Breast epithelium (tissue), 4 donors: ENCODE measurements around the gene ROR2. TPM values are rescaled to one million over a fixed set of nuclear protein-coding genes. Genes with fewer than 3 reads are reported as not detected.

Source experiments
- DNase-seq, 2 donors: peaks; one replicate each; pipeline ENCODE4 v3.0.0-alpha.2; 2019; ENCODE audit warnings: low spot score in 2 of 2
- H3K27ac ChIP-seq, 2 donors: fragments of 200-600 bp; sonication (generic) in 1 of 2; one replicate each; pipeline ENCODE4 v1.5.1; 2016 to 2019; ENCODE audit warnings: mild to moderate bottlenecking in 1 of 2
- H3K27me3 ChIP-seq, 2 donors: fragments of 200-600 bp; sonication (generic) in 1 of 2; one replicate each; pipeline versions ENCODE4 v1.5.1 to v1.6.0; 2017 to 2019; ENCODE audit warnings: control low read depth in 1 of 2, mild to moderate bottlenecking in 1 of 2
- H3K36me3 ChIP-seq: fragments of 200-600 bp; one replicate; pipeline ENCODE4 v1.5.1; 2019
- H3K4me1 ChIP-seq, 2 donors: fragments of 200-600 bp; sonication (generic); one replicate each; pipeline ENCODE4 v1.5.1; 2016 to 2019; ENCODE audit warnings: control low read depth in 1 of 2
- H3K4me3 ChIP-seq, 3 donors: fragments of 200-600 bp; sonication (generic); 1 replicate in 2 of 3; 2 replicates in 1 of 3; pipeline ENCODE4 v1.5.1; 2016 to 2019; ENCODE audit warnings: mild to moderate bottlenecking in 3 of 3, moderate library complexity in 2 of 3
- H3K9me3 ChIP-seq, 2 donors: fragments of 200-600 bp; sonication (generic) in 1 of 2; one replicate each; pipeline ENCODE4 v1.5.1; 2016 to 2019; ENCODE audit warnings: control low read depth in 1 of 2
- POLR2A ChIP-seq: fragments of 450-650 bp; IDR thresholded peaks from one replicate; pipeline ENCODE4 v1.6.1; 2016; ENCODE audit warnings: antibody characterized with exemption, mild to moderate bottlenecking, moderate library complexity
- POLR2AphosphoS5 ChIP-seq, 3 donors: sonication (generic); formaldehyde crosslinking; IDR thresholded peaks; one replicate each; pipeline ENCODE4 v1.6.1; 2017; ENCODE audit warnings: antibody characterized with exemption in 3 of 3
- intact Hi-C: fragments of 100-400 bp; cut with DNase I; formaldehyde crosslinking; loops from one replicate; pipeline ENCODE4 v1.15.1; 2023; ENCODE audit warnings: low total_unique reads
- total RNA-seq, 3 donors: library from RNA; depleted of rRNA; stranded (reverse); fragments of >200 nt; gene quantifications; one replicate each; pipeline ENCODE4 v1.1.0, GENCODE V29; 2016
- TF ChIP-seq, protein P1 (sequence below), 3 donors: fragments of 450-650 bp; IDR thresholded peaks; one replicate each; pipeline ENCODE4 v1.5.1; 2016 to 2017; ENCODE audit warnings: antibody characterized with exemption in 3 of 3, mild to moderate bottlenecking in 3 of 3, moderate library complexity in 3 of 3

ROR2 gene
- total RNA-seq, 3 donors from 2014 or later, result 2.1 to 25.6 (median 10.2) TPM

DNA sequence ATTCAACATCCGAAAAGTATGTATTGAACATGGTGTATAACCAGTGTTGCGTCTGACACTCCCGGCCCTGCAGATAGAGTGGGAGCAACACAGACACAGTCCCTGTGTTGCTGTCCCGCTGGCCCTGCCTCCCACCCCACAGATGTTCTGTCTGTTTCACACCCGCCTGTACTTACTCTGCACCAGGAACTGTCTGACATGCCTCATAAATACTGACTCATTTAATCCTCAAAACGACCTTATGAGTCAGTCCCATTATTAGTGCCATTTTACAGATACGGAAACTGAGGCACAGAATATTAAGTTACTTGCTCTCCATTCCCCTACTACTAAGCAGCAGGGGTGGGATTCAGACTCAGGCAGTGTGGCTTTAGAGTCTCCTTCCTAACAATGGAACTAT, 416.6 kb downstream of the ROR2 start:
- TF ChIP-seq POLR2A, result no peak

DNA sequence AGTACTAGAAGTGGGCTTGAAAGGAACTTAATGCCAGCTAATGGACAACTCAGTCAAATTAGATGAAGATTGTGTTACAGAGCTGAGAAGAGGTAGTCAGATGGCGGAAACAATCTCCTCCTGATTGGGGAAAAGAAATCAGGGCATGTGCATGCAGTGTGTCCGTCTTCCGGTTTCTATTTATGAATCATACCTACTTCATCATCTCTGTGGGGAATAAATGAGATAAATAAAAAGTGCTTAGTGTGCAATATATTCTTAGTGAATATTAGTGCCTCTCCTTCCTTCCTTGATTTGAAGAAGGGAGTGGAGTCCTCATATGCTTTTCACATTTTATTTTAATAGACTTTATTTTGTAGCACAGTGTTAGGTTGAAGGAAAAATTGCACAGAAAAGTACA, 417.7 kb downstream of the ROR2 start:
- Histone ChIP-seq H3K4me1 (no peaks in the 10 kb centered on the region), H3K4me3 (no peak overlapping the region), H3K27me3 (no peaks in the 10 kb centered on the region), H3K27ac (no peak overlapping the region), H3K9me3 (peaks cover 0 to 3% of the 10 kb centered on the region in 2 donors), H3K36me3 (no peaks in the 10 kb centered on the region)
- intact Hi-C loops, result loop anchor here (10.0 kb wide), 1 partner anchor 1028 kb away; no protein-coding TSS in a partner anchor
- no peak for DNase-seq
- TF ChIP-seq POLR2A (no peak), POLR2AphosphoS5 (IDR thresholded peaks at IDR 0.05) (no peak)
- TF ChIP-seq, protein P1, sequence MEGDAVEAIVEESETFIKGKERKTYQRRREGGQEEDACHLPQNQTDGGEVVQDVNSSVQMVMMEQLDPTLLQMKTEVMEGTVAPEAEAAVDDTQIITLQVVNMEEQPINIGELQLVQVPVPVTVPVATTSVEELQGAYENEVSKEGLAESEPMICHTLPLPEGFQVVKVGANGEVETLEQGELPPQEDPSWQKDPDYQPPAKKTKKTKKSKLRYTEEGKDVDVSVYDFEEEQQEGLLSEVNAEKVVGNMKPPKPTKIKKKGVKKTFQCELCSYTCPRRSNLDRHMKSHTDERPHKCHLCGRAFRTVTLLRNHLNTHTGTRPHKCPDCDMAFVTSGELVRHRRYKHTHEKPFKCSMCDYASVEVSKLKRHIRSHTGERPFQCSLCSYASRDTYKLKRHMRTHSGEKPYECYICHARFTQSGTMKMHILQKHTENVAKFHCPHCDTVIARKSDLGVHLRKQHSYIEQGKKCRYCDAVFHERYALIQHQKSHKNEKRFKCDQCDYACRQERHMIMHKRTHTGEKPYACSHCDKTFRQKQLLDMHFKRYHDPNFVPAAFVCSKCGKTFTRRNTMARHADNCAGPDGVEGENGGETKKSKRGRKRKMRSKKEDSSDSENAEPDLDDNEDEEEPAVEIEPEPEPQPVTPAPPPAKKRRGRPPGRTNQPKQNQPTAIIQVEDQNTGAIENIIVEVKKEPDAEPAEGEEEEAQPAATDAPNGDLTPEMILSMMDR (IDR thresholded peaks at IDR 0.05), result no peak

More for the DNA sequence above, 416.6 kb downstream of the ROR2 start:
- Histone ChIP-seq H3K27ac (no peak overlapping the region), H3K36me3 (no peaks in the 10 kb centered on the region), H3K4me3 (no peak overlapping the region), H3K27me3 (no peaks in the 10 kb centered on the region), H3K9me3 (peaks cover 0 to under 1% of the 10 kb centered on the region in 2 donors), H3K4me1 (no peaks in the 10 kb centered on the region)
- no peak for DNase-seq
- intact Hi-C loops, result loop anchor here (10.0 kb wide), 1 partner anchor 1029 kb away; no protein-coding TSS in a partner anchor

DNA sequence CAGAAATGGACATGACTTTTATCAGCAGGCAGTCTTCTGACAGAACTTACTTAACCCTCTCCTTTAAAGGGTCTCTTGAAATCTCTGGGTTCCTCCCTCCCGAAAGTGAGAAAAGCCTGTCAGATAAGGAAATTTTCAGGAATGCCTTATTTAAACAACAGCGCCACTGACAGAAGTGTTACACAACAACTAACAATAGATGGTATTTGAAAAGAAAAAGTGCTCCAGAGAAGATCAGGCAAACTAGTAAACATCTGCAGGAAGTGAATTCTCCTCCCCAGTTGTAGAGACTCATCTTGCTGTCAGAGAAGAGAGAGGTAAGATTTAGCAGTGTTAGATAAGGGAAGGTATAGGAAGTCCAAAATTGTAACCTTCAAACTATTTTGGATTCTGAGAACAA, 419.2 kb downstream of the ROR2 start:
- DNase-seq, result no peak
- Histone ChIP-seq H3K27ac (no peak overlapping the region), H3K36me3 (no peaks in the 10 kb centered on the region), H3K27me3 (no peaks in the 10 kb centered on the region), H3K4me3 (no peak overlapping the region), H3K4me1 (no peaks in the 10 kb centered on the region), H3K9me3 (peaks cover 0 to 3% of the 10 kb centered on the region in 2 donors)
- TF ChIP-seq, protein P1 (IDR thresholded peaks at IDR 0.05), result no peak
- no peak for TF ChIP-seq POLR2A
- no peak for TF ChIP-seq POLR2AphosphoS5 (IDR thresholded peaks at IDR 0.05)
- intact Hi-C loops, result loop anchor here (10.0 kb wide), 1 partner anchor 1026 kb away; no protein-coding TSS in a partner anchor

DNA sequence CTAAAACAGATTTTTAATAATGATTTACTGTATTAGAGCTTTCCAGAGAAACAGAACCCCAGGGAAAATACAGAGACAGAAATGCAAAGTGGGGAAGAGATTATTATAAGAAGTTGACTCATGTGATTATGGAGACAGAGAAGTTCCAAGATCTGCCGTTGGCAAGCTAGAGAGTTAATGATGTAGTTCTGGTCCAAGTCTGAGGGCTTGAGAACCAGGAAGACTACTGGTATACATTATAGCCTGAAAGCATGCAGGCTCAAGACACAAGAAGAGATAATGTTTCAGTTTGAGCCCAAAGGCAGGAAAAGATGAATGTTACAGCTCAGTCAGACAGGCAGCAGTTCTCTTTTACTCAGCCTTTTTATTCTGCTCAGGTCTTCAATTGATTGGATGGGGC, 427.5 kb downstream of the ROR2 start:
- intact Hi-C loops, result no loop called here
- TF ChIP-seq POLR2A, result no peak
- no peak for TF ChIP-seq POLR2AphosphoS5 (IDR thresholded peaks at IDR 0.05)
- TF ChIP-seq, protein P1 (IDR thresholded peaks at IDR 0.05), result no peak
- Histone ChIP-seq H3K9me3 (peaks cover 0 to 8% of the 10 kb centered on the region in 2 donors), H3K36me3 (no peaks in the 10 kb centered on the region), H3K4me1 (no peaks in the 10 kb centered on the region), H3K27ac (no peak overlapping the region), H3K4me3 (no peak overlapping the region), H3K27me3 (no peaks in the 10 kb centered on the region)
- no peak for DNase-seq

DNA sequence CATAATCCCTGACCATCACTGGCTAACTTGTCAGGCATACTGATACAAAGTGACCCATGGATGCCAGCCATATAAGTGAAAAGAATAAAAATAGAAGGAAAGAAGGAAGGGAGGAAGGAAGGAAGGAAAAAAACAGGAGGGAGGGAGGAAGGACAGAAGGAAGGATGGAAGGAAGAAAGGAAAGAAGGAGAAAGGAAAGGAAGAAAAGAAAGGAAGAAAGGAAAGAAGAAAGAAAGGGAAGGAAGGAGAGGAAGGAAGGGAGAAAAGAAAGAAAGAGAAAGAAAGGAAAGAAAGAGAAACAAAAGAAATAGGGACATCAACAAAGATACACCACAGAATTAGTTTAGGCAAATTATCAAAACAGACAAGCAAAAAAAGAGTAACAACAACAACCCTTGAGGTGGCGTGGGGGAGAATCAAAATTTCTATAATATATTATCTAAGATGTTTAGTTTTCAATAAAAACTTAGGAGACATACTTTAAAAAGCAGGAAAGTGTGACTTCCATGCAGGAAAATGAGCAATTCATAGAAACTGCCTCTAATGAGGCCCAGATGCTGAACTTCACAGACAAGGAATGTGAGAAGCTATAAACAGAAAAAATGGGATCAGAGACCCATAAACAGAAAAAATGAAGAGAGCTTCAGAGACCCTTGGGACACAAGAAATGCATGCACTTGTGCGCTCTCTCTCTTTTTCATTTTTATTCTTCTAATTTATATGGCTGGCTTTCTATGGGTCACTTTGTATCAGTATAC, 430.3 kb downstream of the ROR2 start:
- Histone ChIP-seq H3K4me3 (no peak overlapping the region), H3K36me3 (no peaks in the 10 kb centered on the region), H3K4me1 (no peaks in the 10 kb centered on the region), H3K27ac (no peak overlapping the region), H3K9me3 (peaks cover 0 to 8% of the 10 kb centered on the region in 2 donors), H3K27me3 (no peaks in the 10 kb centered on the region)
- TF ChIP-seq, protein P1 (IDR thresholded peaks at IDR 0.05), result no peak
- no peak for TF ChIP-seq POLR2A
- TF ChIP-seq POLR2AphosphoS5 (IDR thresholded peaks at IDR 0.05), result no peak
- no peak for DNase-seq
- intact Hi-C loops, result no loop called here
